Skeletal muscle tissue (tissue), 4 donors: ENCODE results near the gene U2AF1L4. TPM values are rescaled to one million over a fixed set of nuclear protein-coding genes. Genes with fewer than 3 reads are reported as not detected.

ENCODE experiments used
- H3K27ac ChIP-seq: one replicate; pipeline ENCODE4 v1.7.0; 2013; ENCODE audit warnings: mild to moderate bottlenecking, low read depth, low read length, inconsistent platforms
- H3K27me3 ChIP-seq, 3 donors: one replicate each; pipeline ENCODE4 v1.7.0; 2013; ENCODE audit warnings: low read length in 3 of 3; ENCODE audit not compliant: control insufficient read depth in 3 of 3, insufficient read depth in 3 of 3
- H3K36me3 ChIP-seq, 3 donors: one replicate each; pipeline ENCODE4 v1.7.0; 2013; ENCODE audit warnings: low read length in 3 of 3; ENCODE audit not compliant: control insufficient read depth in 3 of 3, insufficient read depth in 3 of 3
- H3K4me1 ChIP-seq, 3 donors: one replicate each; pipeline ENCODE4 v1.7.0; 2013; ENCODE audit warnings: low read length in 3 of 3, mild to moderate bottlenecking in 3 of 3; ENCODE audit not compliant: control insufficient read depth in 3 of 3, insufficient read depth in 3 of 3
- H3K4me3 ChIP-seq, 3 donors: one replicate each; pipeline ENCODE4 v1.7.0; 2013; ENCODE audit warnings: low read length in 3 of 3
- H3K9ac ChIP-seq, 3 donors: one replicate each; pipeline ENCODE4 v1.7.0; 2013; ENCODE audit warnings: low read length in 3 of 3, mild to moderate bottlenecking in 3 of 3, moderate library complexity in 2 of 3, low read depth in 1 of 3
- H3K9me3 ChIP-seq, 3 donors: one replicate each; pipeline ENCODE4 v1.7.0; 2013; ENCODE audit warnings: low read length in 3 of 3; ENCODE audit not compliant: control insufficient read depth in 3 of 3
- total RNA-seq: library from RNA; depleted of rRNA; stranded (reverse); fragments of >200 nt; gene quantifications from one replicate; pipeline ENCODE4 v1.2.3, GENCODE V29; 2014
- donor health status: Osteomylitis.

U2AF1L4 gene
- total RNA-seq, 1 donor from 2014 or later, result 3.7 TPM

DNA sequence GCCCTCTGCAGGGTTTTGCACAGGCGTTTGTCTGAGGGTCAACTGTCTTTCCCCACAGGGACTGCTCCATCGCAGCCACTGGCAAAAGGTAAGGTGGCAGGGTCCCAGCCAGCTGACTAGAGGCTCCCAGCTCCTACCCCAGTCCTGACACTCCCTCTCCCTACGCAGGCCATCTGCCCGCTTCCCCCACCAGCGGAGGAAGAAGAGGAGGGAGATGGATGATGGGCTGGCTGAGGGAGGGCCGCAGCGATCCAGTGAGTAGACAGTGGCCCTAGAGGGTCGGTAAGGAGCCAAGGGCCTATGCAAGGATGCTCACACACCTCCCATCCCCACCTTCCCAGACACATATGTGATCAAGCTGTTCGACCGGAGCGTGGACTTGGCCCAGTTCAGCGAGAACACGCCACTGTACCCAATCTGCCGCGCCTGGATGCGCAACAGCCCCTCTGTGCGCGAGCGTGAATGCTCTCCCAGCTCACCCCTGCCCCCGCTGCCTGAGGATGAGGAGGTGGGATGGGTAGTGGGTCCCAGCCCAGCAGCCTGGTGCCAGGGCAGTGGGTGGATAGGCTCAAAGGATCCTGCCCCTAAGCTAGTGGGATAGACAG lies 7.6 kb upstream of the U2AF1L4 start:
- H3K4me3 ChIP-seq, result no peak overlapping the region
- peak overlapping the region in 1 of 3 donors; percentile 81 for H3K9ac ChIP-seq
- H3K36me3 ChIP-seq, result peaks cover 16 to 22% (median 19%) of the 10 kb centered on the region in 3 donors
- no peaks in the 10 kb centered on the region for H3K27me3 ChIP-seq
- H3K4me1 ChIP-seq, result peaks cover 37 to 52% (median 43%) of the 10 kb centered on the region in 3 donors
- H3K27ac ChIP-seq, result peak overlapping the region; percentile 25
- no peaks in the 10 kb centered on the region for H3K9me3 ChIP-seq

DNA sequence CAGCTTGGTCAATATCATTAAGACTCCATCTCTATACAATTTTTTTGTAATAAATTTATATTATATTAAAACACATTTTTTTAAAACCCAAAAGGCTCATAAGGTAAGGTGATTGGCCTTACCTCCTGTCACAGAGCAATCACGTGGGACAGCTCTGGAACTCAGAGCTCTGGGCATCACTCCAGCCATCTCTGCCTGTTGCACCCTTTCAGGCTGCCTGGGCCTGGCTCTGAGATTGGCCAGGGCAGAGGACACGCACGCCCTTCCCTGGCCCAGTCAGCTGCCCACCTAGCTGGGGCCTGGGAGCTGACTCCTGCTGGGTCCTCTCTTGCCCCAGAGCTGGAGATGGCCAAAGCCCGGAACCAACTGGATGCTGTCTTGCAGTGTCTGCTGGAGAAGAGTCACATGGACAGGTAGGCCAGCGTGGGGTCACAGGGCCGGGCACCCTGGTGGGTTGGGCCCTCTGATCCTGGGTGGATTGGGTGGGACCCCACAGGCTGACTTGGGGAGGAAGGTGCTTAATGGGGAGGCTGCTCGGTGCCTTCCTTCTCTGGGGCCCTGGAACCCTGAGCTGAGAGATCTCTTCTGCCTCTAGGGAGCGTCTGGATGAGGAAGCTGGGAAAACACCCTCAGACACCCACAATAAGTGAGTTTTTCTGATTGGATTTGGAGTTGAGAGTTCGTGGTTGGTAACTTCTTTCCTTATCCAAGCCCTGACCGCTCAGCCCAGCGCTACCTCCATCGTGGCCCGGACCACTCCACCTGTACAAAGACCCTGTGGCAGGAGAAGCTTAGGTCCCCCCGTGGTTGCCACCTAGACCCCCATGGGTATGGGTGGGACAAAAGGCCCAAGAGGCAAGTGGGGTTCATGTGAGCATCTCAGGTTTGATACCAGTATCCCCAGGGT lies 6.9 kb upstream of the U2AF1L4 start:
- Histone ChIP-seq H3K27ac (peak overlapping the region; percentile 26), H3K4me1 (peaks cover 34 to 51% (median 42%) of the 10 kb centered on the region in 3 donors)

DNA sequence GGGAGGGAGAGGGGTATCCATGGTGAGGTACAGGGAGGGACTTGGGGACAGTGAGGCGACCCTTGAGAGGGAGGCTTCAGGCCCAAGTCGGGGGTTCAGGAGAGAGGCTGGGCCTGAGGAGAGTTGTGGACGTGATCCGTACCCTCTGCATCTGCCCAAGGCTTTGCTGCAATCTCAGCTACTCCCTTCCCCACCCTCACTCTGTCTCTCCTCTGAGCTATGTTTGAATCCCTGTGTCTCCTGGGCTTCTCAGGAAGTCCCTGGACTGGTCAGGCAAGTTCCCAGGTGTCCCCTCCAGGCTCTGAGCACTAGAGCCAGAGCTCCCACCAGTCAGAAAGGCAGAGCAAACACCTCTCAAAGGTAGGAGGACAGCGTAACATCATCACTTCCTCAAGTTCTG lies 4.9 kb upstream of the U2AF1L4 start:
- Histone ChIP-seq H3K36me3 (peaks cover 13 to 22% (median 19%) of the 10 kb centered on the region in 3 donors), H3K4me1 (peaks cover 35 to 47% (median 44%) of the 10 kb centered on the region in 3 donors), H3K9me3 (no peaks in the 10 kb centered on the region), H3K4me3 (no peak overlapping the region), H3K27me3 (no peaks in the 10 kb centered on the region), H3K27ac (no peak overlapping the region), H3K9ac (peak overlapping the region in 1 of 3 donors; percentile 40)

More for the DNA sequence above, 6.9 kb upstream of the U2AF1L4 start:
- Histone ChIP-seq H3K9me3 (no peaks in the 10 kb centered on the region), H3K36me3 (peaks cover 16 to 22% (median 19%) of the 10 kb centered on the region in 3 donors), H3K9ac (peak overlapping the region in 1 of 3 donors; percentile 81), H3K4me3 (no peak overlapping the region), H3K27me3 (no peaks in the 10 kb centered on the region)

DNA sequence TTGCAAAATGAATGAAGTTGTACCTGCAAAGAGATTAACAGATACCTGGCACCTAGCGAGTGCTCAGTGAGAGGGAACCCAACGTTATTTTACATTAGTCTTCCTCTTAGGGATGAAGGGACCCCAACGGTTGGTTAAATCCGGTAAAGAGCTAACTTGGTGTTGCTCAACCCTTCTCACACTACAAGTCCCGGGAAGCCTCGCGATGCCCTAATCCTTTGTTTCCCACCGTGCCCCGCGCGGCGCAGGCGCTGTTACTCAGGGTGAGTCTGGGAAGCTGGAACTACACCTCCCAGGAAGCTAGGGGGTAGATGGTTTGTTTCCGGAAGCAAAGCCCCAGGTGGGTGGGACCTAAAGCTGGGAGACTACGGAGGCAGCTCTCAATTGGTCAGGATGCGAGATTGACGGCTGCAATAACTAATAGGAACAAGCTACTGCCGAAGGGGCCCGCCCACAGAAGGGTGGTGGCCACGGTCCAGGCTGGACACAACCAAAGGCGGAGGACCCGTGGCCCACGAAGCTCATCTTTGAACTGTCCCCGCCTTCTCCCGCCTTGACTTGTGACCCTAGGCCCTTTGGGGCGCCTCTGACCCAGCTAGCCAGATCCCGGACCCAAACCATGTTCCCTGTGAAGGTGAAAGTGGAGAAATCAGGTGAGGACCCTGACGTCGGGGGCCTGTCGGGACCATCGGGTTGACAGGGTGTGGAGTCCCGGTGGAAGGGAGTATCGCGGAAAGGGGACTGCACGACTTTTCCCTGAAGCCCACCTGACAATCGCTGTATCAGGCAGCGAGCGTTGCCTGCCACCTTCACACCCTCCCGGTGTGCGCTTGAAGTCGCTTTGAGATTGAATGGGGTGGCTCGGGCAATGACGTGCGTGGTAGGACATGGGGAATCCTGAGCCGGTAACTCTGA lies 3.1 kb upstream of the U2AF1L4 start, which contains the start of gene LIN37:
LIN37 (plus strand) TSS at position 471 of the 915 bp plus-strand sequence; CDS start at position 620, 149 bp downstream.
- H3K4me1 ChIP-seq, result peaks cover 32 to 46% (median 42%) of the 10 kb centered on the region in 3 donors
- no peaks in the 10 kb centered on the region for H3K27me3 ChIP-seq

DNA sequence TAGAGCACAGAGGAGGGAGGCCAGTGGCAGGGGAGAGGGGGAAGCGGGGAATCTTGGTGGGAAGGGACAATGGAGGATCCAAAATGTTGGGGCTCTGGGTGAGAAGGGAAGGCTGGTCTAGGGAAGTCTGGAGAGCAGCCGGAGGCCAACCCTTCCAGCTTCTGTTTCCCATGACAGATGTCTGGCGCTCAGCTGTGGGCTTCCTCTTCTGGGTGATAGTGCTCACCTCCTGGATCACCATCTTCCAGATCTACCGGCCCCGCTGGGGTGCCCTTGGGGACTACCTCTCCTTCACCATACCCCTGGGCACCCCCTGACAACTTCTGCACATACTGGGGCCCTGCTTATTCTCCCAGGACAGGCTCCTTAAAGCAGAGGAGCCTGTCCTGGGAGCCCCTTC lies 1.3 kb upstream of the U2AF1L4 start:
- Histone ChIP-seq H3K9ac (peak overlapping the region; percentile 88 to 91 (median 89)), H3K27ac (peak overlapping the region; percentile 100), H3K27me3 (no peaks in the 10 kb centered on the region), H3K4me1 (peaks cover 32 to 55% (median 40%) of the 10 kb centered on the region in 3 donors), H3K9me3 (no peaks in the 10 kb centered on the region), H3K4me3 (peak overlapping the region in 2 of 3 donors; percentile 94 to 98), H3K36me3 (peaks cover 10 to 16% (median 15%) of the 10 kb centered on the region in 3 donors)

More for the DNA sequence above, 3.1 kb upstream of the U2AF1L4 start, which contains the start of gene LIN37:
- H3K27ac ChIP-seq, result peak within 1 kb of the TSS; percentile 85
- H3K36me3 ChIP-seq, result peaks cover 13 to 15% (median 14%) of the 10 kb centered on the region in 3 donors
- peak within 1 kb of the TSS; percentile 94 to 99 (median 99) for H3K4me3 ChIP-seq
- H3K9ac ChIP-seq, result peak within 1 kb of the TSS; percentile 92 to 98 (median 96)
- H3K9me3 ChIP-seq, result no peaks in the 10 kb centered on the region

DNA sequence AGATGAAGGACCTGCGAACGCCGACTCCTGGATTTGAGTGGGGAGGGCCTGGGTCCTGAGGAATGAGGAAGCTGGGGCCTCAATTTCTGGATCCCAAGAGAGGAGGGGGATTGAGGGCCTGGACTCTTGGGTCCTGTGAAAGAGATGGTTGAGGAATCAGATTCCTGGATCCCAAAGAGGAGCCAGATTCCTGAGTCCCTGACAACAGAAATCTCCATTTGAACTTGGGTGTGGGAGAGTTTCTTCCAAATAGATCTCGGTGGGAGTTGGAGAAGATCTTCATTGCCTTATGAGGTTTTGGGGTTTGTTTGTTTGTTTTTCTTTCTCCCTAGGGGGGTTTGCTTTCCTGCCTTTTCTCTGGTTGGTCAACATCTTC lies 857 bp upstream of the U2AF1L4 start:
- H3K27ac ChIP-seq, result peak overlapping the region; percentile 100
- peak overlapping the region; percentile 91 to 98 (median 94) for H3K4me3 ChIP-seq
- peaks cover 32 to 56% (median 43%) of the 10 kb centered on the region in 3 donors for H3K4me1 ChIP-seq
- H3K9ac ChIP-seq, result peak overlapping the region; percentile 88 to 91 (median 89)
- H3K27me3 ChIP-seq, result no peaks in the 10 kb centered on the region
- peaks cover 10 to 16% (median 15%) of the 10 kb centered on the region in 3 donors for H3K36me3 ChIP-seq
- H3K9me3 ChIP-seq, result no peaks in the 10 kb centered on the region

DNA sequence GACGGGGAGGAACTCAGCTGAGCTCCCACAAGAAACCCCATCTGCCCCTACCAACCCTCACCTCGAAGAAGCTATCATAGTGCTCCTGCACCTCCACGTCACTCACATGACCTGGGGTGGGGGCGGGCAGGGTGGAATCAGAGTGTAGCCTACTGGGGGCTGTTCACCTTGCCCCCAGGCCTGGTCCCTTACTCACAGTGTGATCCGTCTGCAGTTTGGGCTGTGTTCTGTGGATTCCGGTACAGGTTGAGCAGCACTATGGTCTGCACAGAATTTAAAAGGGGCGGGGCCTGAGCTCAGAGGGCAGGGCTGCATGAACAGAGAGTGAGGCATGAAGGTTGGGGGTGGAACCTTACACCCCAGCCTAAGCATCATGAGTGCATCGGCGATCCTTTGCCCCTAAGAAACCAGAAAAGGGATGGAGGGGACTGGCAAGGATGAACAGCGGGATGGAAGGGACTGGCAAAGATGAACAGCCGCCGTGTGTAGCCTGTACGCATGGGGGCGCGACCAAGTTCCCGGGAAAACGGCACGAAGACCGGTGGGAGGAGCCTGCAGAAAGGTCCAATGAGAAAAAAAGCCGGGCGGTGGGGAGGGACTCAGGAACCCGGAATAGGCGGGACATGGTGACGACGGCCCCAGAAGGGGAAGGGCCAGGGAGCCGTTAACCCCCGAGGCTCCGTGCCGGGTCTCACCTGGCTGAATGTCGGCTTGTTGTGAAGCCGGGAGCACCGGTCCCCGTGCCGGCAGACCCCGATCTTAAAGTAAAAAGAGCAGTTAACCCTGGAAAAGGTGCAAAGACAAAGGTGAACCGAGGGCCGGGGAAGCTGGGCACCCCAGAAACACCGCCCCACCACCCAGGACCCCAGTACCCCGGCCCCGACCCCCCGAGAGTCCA lies 539 bp downstream of the U2AF1L4 start:
- peak overlapping the region; percentile 100 for H3K27ac ChIP-seq
- H3K27me3 ChIP-seq, result no peaks in the 10 kb centered on the region
- no peaks in the 10 kb centered on the region for H3K9me3 ChIP-seq
- H3K4me3 ChIP-seq, result peak overlapping the region; percentile 88 to 98 (median 94)
- H3K9ac ChIP-seq, result peak overlapping the region; percentile 94 to 96 (median 95)
- H3K4me1 ChIP-seq, result peaks cover 38 to 61% (median 49%) of the 10 kb centered on the region in 3 donors
- peaks cover 10 to 16% (median 15%) of the 10 kb centered on the region in 3 donors for H3K36me3 ChIP-seq

DNA sequence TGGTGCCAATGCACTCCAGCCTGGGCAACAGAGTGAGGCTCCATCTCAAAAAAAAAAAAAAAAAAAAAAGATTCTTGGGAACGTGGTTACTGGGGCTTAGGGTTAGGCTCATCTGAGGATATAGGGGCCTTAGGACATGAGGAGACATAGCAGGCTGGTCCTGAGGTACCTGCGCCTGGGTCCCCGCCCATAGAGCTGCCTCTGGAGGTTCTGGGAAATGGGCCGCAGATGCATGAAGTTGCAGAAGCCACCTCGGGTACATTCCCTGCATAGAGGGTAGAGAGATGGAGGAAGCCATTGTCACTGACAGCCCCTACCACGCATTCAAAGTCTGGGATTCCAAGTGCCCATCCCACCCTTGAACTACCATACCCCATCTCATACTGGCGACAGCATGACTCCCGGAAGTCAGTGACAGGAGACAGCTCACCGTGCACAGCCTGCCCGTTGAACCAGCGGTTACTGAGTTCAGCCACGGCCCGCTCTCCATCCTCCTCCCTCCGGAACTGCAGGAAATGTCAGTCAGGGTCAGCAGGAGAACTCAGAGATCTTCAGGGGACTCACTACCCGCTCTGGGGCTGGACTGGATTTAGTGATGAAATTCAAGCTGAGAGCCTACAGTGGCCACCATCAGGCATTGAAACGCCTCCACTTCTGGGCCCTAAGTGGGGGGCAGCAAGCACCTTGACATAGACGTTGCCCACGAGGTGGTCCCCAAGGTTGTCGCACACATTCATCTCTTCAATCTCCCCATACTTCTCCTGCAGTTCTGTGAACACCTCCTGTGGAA lies 1.4 kb downstream of the U2AF1L4 start:
- Histone ChIP-seq H3K4me3 (peak overlapping the region; percentile 88 to 98 (median 94)), H3K4me1 (peaks cover 34 to 62% (median 45%) of the 10 kb centered on the region in 3 donors), H3K9me3 (no peaks in the 10 kb centered on the region), H3K27me3 (no peaks in the 10 kb centered on the region), H3K36me3 (peaks cover 13 to 19% (median 17%) of the 10 kb centered on the region in 3 donors), H3K27ac (peak overlapping the region; percentile 100), H3K9ac (peak overlapping the region in 2 of 3 donors; percentile 94 to 96)
